Measurements from ENCODE around the gene PRKN. TPM values are rescaled to one million over a fixed set of nuclear protein-coding genes. Genes with fewer than 3 reads are reported as not detected.

Gene PRKN
- total and polyA plus RNA-seq, 3 experiments from 2014 or later = 0.22 to 1.0 (median 0.55) TPM

DNA sequence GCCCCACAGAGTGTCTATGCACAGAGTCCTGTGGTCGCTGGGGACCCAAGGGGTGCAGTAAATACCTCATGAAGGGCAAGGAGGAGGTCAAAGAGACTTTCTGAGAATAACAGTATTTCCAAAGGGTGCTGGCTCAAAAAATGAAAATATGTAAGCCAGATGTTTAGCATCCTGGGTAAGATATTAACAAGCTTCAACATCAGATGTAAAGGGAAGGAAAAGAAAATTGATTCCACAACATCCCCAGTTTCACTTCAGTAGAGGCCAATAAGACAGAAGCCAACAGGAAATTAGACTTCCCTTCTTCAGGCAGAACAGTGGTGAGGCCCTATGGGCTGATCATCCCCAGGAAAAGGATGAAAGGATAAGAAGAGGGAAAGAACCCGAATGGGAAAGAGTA is 434.7 kb downstream of the PRKN start:
- H3K27me3 ChIP-seq (ENCODE audit: insufficient read depth, low read length, poor library complexity, severe bottlenecking) = no peaks in the 10 kb centered on the region
- no peak overlapping the region for H3K27ac ChIP-seq (ENCODE audit: low read depth, low read length)
- ChIA-PET CTCF (no interaction called here), POLR2A (no interaction called here)
- Mint-ChIP-seq H3K27ac (no peak overlapping the region), H3K36me3 (peaks cover 0 to 4% (median 0%) of the 10 kb centered on the region in 3 donors), H3K4me1 (no peaks in the 10 kb centered on the region), H3K27me3 (no peaks in the 10 kb centered on the region), H3K9me3 (peaks cover 0 to 20% (median 7%) of the 10 kb centered on the region in 5 donors), H3K4me3 (no peak overlapping the region)
- H3K36me3 ChIP-seq (ENCODE audit: insufficient read depth, low read length) = no peaks in the 10 kb centered on the region
- no peak for DNase-seq
- H3K4me3 ChIP-seq (ENCODE audit: low read length) = no peak overlapping the region
- H3K9me3 ChIP-seq (ENCODE audit: low read length) = no peaks in the 10 kb centered on the region
- no peaks in the 10 kb centered on the region for H3K4me1 ChIP-seq (ENCODE audit: insufficient read depth, low read length)

DNA sequence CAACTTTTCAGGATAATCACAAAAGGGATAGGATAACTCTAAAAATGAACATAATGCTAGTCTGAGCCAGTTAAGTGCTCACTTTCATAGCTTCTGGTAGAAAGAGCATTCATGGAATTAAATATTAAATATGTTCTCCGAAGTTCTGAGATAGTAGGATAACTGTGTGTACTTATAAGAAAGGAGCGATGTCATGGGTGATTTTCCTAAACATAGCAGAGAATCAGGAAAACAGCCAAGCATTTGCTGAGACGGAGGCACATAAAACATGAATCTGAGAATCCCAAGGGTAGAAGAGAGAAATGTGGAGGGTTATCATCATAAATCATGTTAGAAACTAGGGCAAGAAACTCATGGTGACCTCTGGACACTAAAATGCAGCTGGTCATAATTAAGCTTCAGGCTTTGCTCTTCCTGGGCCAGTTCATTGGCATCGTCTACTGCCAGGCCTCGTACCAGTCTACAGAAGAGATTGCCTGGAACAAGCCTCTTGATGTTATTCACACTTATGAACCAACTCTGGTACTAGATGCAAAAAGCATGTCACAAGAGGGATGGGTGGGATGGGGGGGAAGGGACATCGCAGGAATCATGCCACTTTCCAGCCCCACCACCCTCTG is 436.6 kb downstream of the PRKN start:
- no peak overlapping the region for H3K4me3 Mint-ChIP-seq
- no peaks in the 10 kb centered on the region for H3K4me1 Mint-ChIP-seq
- no peaks in the 10 kb centered on the region for H3K4me1 ChIP-seq (ENCODE audit: insufficient read depth, low read length)
- DNase-seq = no peak
- ChIA-PET CTCF (no interaction called here), POLR2A (no interaction called here)
- no peak overlapping the region for H3K4me3 ChIP-seq (ENCODE audit: low read length)
- H3K9me3 Mint-ChIP-seq = peaks cover 0 to 28% (median 5%) of the 10 kb centered on the region in 5 donors
- H3K27me3 Mint-ChIP-seq = no peaks in the 10 kb centered on the region
- H3K9me3 ChIP-seq (ENCODE audit: low read length) = no peaks in the 10 kb centered on the region
- H3K27ac ChIP-seq (ENCODE audit: low read depth, low read length) = no peak overlapping the region
- H3K36me3 ChIP-seq (ENCODE audit: insufficient read depth, low read length) = no peaks in the 10 kb centered on the region
- H3K27me3 ChIP-seq (ENCODE audit: insufficient read depth, low read length, poor library complexity, severe bottlenecking) = no peaks in the 10 kb centered on the region
- H3K27ac Mint-ChIP-seq = no peak overlapping the region
- peaks cover 0 to 4% (median 0%) of the 10 kb centered on the region in 3 donors for H3K36me3 Mint-ChIP-seq

DNA sequence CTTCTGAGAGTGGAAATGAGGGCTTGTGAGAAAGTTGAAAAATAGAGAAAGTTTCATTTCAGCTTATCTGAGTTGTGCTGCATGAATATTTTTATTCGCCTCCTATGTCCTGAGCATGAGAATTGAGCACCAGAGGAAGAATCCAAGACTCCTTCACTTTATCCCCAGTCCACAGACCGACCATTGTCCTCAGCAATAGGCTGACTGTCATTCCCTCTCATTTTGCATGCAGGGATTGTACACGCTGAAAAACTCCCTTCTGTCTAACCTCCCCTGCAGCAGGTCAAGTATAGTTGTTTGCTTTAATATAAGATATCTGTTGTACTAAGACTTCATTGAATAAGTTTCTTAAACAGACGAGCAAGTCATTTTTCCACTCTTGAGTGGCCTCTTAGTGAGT is 437.6 kb downstream of the PRKN start:
- Histone ChIP-seq H3K4me1 (ENCODE audit: insufficient read depth, low read length) (no peaks in the 10 kb centered on the region), H3K27ac (ENCODE audit: low read depth, low read length) (no peak overlapping the region), H3K36me3 (ENCODE audit: insufficient read depth, low read length) (no peaks in the 10 kb centered on the region), H3K27me3 (ENCODE audit: insufficient read depth, low read length, poor library complexity, severe bottlenecking) (no peaks in the 10 kb centered on the region), H3K4me3 (ENCODE audit: low read length) (no peak overlapping the region), H3K9me3 (ENCODE audit: low read length) (no peaks in the 10 kb centered on the region)
- DNase-seq = no peak
- Mint-ChIP-seq H3K27me3 (no peaks in the 10 kb centered on the region), H3K4me3 (no peak overlapping the region), H3K9me3 (peaks cover 0 to 36% (median 8%) of the 10 kb centered on the region in 5 donors), H3K36me3 (peaks cover 0 to 4% (median 0%) of the 10 kb centered on the region in 3 donors), H3K4me1 (no peaks in the 10 kb centered on the region), H3K27ac (no peak overlapping the region)
- POLR2A ChIA-PET = no interaction called here
- CTCF ChIA-PET = no interaction called here

DNA sequence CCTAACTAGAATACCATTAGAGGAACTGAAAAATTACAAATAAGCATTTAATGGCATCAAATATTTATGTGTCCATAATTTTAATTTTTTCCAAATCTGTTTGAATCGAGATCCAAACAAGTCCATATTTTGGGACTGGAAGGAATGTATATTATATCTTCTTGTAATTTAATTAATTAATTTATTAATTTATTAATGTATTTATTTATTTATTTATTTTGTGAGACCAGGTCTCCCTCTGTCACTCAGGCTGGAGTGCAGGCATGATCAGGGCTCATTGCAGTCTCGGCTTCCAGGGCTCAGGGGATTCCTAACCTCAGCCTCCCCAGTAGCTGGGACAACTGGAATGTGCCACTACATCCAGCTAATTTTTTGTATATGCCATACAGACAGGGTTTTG is 453.6 kb downstream of the PRKN start:
- POLR2A ChIA-PET = no interaction called here

DNA sequence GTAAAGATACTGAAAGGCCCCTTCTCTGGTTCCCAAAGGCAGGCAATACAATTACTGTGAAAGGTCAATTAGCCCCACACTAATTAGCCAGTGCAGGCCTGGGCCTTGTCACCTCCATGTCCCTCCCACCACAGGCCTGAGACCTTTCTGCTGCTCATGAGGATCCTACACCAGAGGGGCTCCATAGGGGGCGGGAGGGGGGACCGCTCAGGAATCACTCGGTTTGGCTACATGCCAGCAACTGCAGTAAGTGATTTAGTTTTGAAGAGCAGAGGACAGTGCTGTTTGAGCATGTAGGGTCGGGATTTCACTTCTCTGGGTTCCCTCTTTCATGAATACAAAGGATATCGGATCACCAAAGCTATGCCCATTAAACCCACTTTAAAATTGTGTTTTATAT is 455.6 kb downstream of the PRKN start:
- ChIA-PET POLR2A (no interaction called here), CTCF (no interaction called here)
- Mint-ChIP-seq H3K27me3 (no peaks in the 10 kb centered on the region), H3K36me3 (peaks cover 0 to 9% (median 2%) of the 10 kb centered on the region in 3 donors), H3K4me3 (no peak overlapping the region), H3K27ac (no peak overlapping the region), H3K9me3 (peaks cover 0 to 9% (median 6%) of the 10 kb centered on the region in 5 donors), H3K4me1 (no peaks in the 10 kb centered on the region)
- Histone ChIP-seq H3K27me3 (ENCODE audit: insufficient read depth, low read length, poor library complexity, severe bottlenecking) (no peaks in the 10 kb centered on the region), H3K4me3 (ENCODE audit: low read length) (no peak overlapping the region), H3K27ac (ENCODE audit: low read depth, low read length) (no peak overlapping the region), H3K36me3 (ENCODE audit: insufficient read depth, low read length) (no peaks in the 10 kb centered on the region), H3K9me3 (ENCODE audit: low read length) (no peaks in the 10 kb centered on the region), H3K4me1 (ENCODE audit: insufficient read depth, low read length) (no peaks in the 10 kb centered on the region)
- DNase-seq = no peak

More for the DNA sequence above, 453.6 kb downstream of the PRKN start:
- Mint-ChIP-seq H3K4me1 (no peaks in the 10 kb centered on the region), H3K27me3 (no peaks in the 10 kb centered on the region), H3K4me3 (no peak overlapping the region), H3K9me3 (peaks cover 0 to 20% (median 6%) of the 10 kb centered on the region in 5 donors), H3K27ac (no peak overlapping the region), H3K36me3 (peaks cover 0 to 4% (median 2%) of the 10 kb centered on the region in 3 donors)
- no peaks in the 10 kb centered on the region for H3K9me3 ChIP-seq (ENCODE audit: low read length)
- H3K4me1 ChIP-seq (ENCODE audit: insufficient read depth, low read length) = no peaks in the 10 kb centered on the region
- CTCF ChIA-PET = no interaction called here
- no peak overlapping the region for H3K4me3 ChIP-seq (ENCODE audit: low read length)
- DNase-seq = no peak
- no peak overlapping the region for H3K27ac ChIP-seq (ENCODE audit: low read depth, low read length)
- no peaks in the 10 kb centered on the region for H3K27me3 ChIP-seq (ENCODE audit: insufficient read depth, low read length, poor library complexity, severe bottlenecking)
- no peaks in the 10 kb centered on the region for H3K36me3 ChIP-seq (ENCODE audit: insufficient read depth, low read length)

DNA sequence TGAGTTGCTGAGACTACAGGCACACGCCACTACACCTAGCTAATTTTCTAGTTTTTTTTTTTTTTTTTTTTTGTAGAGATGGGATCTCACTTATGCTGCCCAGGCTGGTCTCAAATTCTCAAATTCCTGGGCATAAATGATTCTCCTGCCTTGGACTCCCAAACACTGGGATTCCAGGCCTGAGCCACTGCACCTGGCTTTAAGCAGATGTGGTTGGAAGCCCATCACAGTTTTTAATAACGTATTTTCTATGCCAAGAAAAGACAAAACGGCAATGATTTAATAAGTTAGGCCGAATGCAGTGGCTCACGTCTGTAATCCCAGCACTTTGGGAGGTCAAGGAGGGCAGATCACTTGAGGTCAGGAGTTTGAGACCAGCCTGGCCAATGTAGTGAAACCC is 456.6 kb downstream of the PRKN start:
- Histone ChIP-seq H3K27ac (ENCODE audit: low read depth, low read length) (no peak overlapping the region), H3K4me3 (ENCODE audit: low read length) (no peak overlapping the region), H3K27me3 (ENCODE audit: insufficient read depth, low read length, poor library complexity, severe bottlenecking) (no peaks in the 10 kb centered on the region), H3K36me3 (ENCODE audit: insufficient read depth, low read length) (no peaks in the 10 kb centered on the region), H3K9me3 (ENCODE audit: low read length) (no peaks in the 10 kb centered on the region), H3K4me1 (ENCODE audit: insufficient read depth, low read length) (no peaks in the 10 kb centered on the region)
- no peak for DNase-seq
- H3K4me3 Mint-ChIP-seq = no peak overlapping the region
- no peaks in the 10 kb centered on the region for H3K4me1 Mint-ChIP-seq
- ChIA-PET CTCF (no interaction called here), POLR2A (no interaction called here)
- H3K27me3 Mint-ChIP-seq = no peaks in the 10 kb centered on the region
- H3K9me3 Mint-ChIP-seq = peaks cover 0 to 12% (median 3%) of the 10 kb centered on the region in 5 donors
- H3K36me3 Mint-ChIP-seq = peaks cover 0 to 9% (median 2%) of the 10 kb centered on the region in 3 donors
- no peak overlapping the region for H3K27ac Mint-ChIP-seq

DNA sequence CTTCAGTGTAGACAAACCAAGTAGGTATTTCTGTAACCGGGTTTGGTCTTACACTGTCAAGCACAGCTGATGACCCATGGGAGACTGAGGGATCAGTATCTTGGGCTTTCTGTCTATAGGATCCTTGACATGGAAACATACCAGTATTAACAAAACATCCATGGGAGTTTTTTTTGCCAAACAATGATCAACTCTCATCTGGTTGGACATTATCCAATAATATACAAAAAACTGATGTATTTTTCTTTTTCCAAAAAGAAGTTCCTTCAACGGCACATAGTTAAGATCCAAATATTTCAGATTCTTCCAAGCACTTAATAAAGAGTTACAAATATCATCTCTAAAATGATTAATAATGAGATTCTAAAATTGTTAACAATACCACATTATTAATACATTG is 459.9 kb downstream of the PRKN start:
- no peak for DNase-seq
- Histone ChIP-seq H3K4me1 (ENCODE audit: insufficient read depth, low read length) (no peaks in the 10 kb centered on the region), H3K27ac (ENCODE audit: low read depth, low read length) (no peak overlapping the region), H3K4me3 (ENCODE audit: low read length) (no peak overlapping the region), H3K36me3 (ENCODE audit: insufficient read depth, low read length) (no peaks in the 10 kb centered on the region), H3K27me3 (ENCODE audit: insufficient read depth, low read length, poor library complexity, severe bottlenecking) (no peaks in the 10 kb centered on the region), H3K9me3 (ENCODE audit: low read length) (no peaks in the 10 kb centered on the region)
- peaks cover 0 to 2% of the 10 kb centered on the region in 2 donors for H3K27me3 Mint-ChIP-seq
- H3K4me3 Mint-ChIP-seq = no peak overlapping the region
- H3K9me3 Mint-ChIP-seq = peaks cover 0 to 23% (median 10%) of the 10 kb centered on the region in 5 donors
- H3K36me3 Mint-ChIP-seq = peaks cover 0 to 17% (median 5%) of the 10 kb centered on the region in 3 donors
- no peak overlapping the region for H3K27ac Mint-ChIP-seq
- POLR2A ChIA-PET = no interaction called here
- no peaks in the 10 kb centered on the region for H3K4me1 Mint-ChIP-seq
- CTCF ChIA-PET = no interaction called here

DNA sequence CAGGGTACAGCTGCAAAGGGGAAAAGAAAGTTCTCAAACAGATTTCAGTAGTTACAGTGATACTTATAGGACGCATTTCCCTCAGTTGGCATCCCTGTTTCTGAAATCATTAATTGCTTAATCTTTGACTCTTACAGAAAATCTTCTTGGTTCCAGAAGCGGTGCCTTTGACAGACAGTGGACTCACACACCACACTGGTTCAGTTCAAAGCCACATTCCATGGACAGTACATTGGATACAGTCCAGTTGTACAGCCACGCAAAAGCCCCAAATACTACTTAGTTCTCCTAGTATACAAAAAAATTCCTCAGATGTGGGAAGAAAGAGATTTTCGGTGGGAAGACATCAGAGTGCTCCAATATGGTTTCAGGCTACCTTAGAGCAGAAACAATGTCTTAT is 460.4 kb downstream of the PRKN start:
- no peak for DNase-seq
- H3K36me3 Mint-ChIP-seq = peaks cover 0 to 19% (median 5%) of the 10 kb centered on the region in 3 donors
- Histone ChIP-seq H3K9me3 (ENCODE audit: low read length) (no peaks in the 10 kb centered on the region), H3K4me3 (ENCODE audit: low read length) (no peak overlapping the region), H3K36me3 (ENCODE audit: insufficient read depth, low read length) (no peaks in the 10 kb centered on the region), H3K27ac (ENCODE audit: low read depth, low read length) (no peak overlapping the region), H3K27me3 (ENCODE audit: insufficient read depth, low read length, poor library complexity, severe bottlenecking) (no peaks in the 10 kb centered on the region), H3K4me1 (ENCODE audit: insufficient read depth, low read length) (no peaks in the 10 kb centered on the region)
- no peak overlapping the region for H3K27ac Mint-ChIP-seq
- peaks cover 0 to 2% of the 10 kb centered on the region in 2 donors for H3K27me3 Mint-ChIP-seq
- H3K4me3 Mint-ChIP-seq = no peak overlapping the region
- H3K4me1 Mint-ChIP-seq = no peaks in the 10 kb centered on the region
- CTCF ChIA-PET = no interaction called here
- POLR2A ChIA-PET = no interaction called here
- peaks cover 0 to 27% (median 10%) of the 10 kb centered on the region in 5 donors for H3K9me3 Mint-ChIP-seq
